SK-N-MC (cell line): ENCODE data around the gene PRPF6.

Experiments used
- EZH2 ChIP-seq: fragments of 200-600 bp; sonication (generic); IDR thresholded peaks from one replicate; pipeline ENCODE4 v1.6.1; 2017; ENCODE audit warnings: antibody characterized with exemption
- POLR2AphosphoS5 ChIP-seq: IDR thresholded peaks from 2 replicates; pipeline ENCODE4 v1.6.1; 2012; ENCODE audit warnings: mild to moderate bottlenecking, low read depth, low read length, borderline replicate concordance

DNA sequence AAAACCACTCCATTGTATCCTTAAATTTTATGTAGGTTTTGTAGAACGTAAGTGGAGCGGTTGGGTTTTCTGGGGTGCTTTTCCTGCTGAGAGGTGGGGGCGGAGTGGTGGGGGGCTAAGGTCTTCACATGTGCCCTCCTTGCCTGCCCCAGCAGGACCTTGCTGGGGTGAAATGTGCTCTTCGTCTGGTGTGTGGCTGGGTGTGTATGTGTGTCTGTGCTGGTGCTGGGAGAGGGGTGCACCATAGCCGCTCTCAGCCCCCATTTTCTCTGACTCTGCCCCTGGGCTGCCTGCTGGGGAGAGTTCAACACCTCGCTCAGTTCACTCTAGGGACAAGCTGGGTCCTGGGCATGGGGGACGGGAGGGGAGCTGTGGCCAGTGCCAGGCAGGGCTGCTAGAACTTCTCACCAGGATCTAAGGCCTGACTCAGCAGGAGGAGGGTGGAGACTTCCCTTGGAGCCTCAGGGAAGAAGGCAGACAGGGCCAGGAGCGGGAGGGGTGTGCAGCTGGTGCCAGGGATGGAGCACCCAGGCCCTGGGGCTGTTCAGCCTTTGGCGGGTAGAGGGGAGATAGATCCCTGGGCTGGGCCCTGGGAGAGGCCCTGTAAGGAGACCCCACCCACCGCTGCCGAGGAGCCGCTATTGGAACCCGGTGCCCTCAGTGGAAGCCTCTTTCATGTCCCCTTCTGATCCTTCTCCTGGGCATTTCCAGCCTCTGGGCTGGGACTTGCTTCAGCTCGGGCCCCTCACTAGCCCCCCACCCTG, 63.7 kb downstream of the PRPF6 start:
- TF ChIP-seq POLR2AphosphoS5 (no peak; the same call in 1 of the 2 replicates), EZH2 (no peak)
